WTC11 (cell line): ENCODE measurements around the gene DAO.

Source experiments
- ARID4B ChIP-seq: sonication (generic); formaldehyde crosslinking; IDR thresholded peaks from 2 replicates; pipeline ENCODE4 v1.8.0; 2023; ENCODE audit warnings: missing genetic modification reagents, mild to moderate bottlenecking, borderline replicate concordance
- ATF3 ChIP-seq: sonication (generic); formaldehyde crosslinking; conservative IDR thresholded peaks from 2 replicates; pipeline ENCODE4 v1.8.1; 2022; ENCODE audit warnings: mild to moderate bottlenecking, missing genetic modification reagents
- IRF2 ChIP-seq: sonication (generic); formaldehyde crosslinking; IDR thresholded peaks from 2 replicates; pipeline ENCODE4 v1.8.0; 2022; ENCODE audit warnings: low read depth, missing genetic modification reagents, borderline replicate concordance
- JUN ChIP-seq: sonication (generic); formaldehyde crosslinking; IDR thresholded peaks from 2 replicates; pipeline ENCODE4 v1.8.0; 2023; ENCODE audit warnings: mild to moderate bottlenecking, missing genetic modification reagents
- OVOL2 ChIP-seq: fragments of 250-450 bp; sonication (Bioruptor Pico); IDR thresholded peaks from 2 replicates; pipeline ENCODE4 v1.9.0; 2021; ENCODE audit warnings: mild to moderate bottlenecking, borderline replicate concordance
- RELA ChIP-seq: sonication (generic); formaldehyde crosslinking; IDR thresholded peaks from 2 replicates; pipeline ENCODE4 v1.8.1; 2022; ENCODE audit warnings: missing genetic modification reagents, mild to moderate bottlenecking, borderline replicate concordance
- RORB ChIP-seq: fragments of 250-450 bp; sonication (Bioruptor Pico); IDR thresholded peaks from 2 replicates; pipeline ENCODE4 v1.9.0; 2021; ENCODE audit warnings: mild to moderate bottlenecking
- TCF7 ChIP-seq: sonication (generic); formaldehyde crosslinking; IDR thresholded peaks from 2 replicates; pipeline ENCODE4 v1.8.0; 2022; ENCODE audit warnings: mild to moderate bottlenecking, low read depth, missing genetic modification reagents, moderate library complexity
- ZNF138 ChIP-seq: sonication (generic); formaldehyde crosslinking; conservative IDR thresholded peaks from 2 replicates; pipeline ENCODE4 v1.8.1; 2022; ENCODE audit warnings: mild to moderate bottlenecking, moderate library complexity, missing genetic modification reagents
- ZNF263 ChIP-seq: sonication (generic); formaldehyde crosslinking; IDR thresholded peaks from 2 replicates; pipeline ENCODE4 v1.8.1; 2022; ENCODE audit warnings: low read depth, mild to moderate bottlenecking, moderate library complexity, missing genetic modification reagents
- TF ChIP-seq, protein P1 (sequence below): fragments of 200-600 bp; IDR thresholded peaks from 2 replicates; pipeline ENCODE4 v1.8.0; 2022; ENCODE audit warnings: antibody characterized with exemption
- TF ChIP-seq, protein P2 (sequence below): sonication (generic); formaldehyde crosslinking; IDR thresholded peaks from 2 replicates; pipeline ENCODE4 v1.8.1; 2022; ENCODE audit warnings: mild to moderate bottlenecking, moderate library complexity, missing genetic modification reagents

- TF ChIP-seq, protein P1, sequence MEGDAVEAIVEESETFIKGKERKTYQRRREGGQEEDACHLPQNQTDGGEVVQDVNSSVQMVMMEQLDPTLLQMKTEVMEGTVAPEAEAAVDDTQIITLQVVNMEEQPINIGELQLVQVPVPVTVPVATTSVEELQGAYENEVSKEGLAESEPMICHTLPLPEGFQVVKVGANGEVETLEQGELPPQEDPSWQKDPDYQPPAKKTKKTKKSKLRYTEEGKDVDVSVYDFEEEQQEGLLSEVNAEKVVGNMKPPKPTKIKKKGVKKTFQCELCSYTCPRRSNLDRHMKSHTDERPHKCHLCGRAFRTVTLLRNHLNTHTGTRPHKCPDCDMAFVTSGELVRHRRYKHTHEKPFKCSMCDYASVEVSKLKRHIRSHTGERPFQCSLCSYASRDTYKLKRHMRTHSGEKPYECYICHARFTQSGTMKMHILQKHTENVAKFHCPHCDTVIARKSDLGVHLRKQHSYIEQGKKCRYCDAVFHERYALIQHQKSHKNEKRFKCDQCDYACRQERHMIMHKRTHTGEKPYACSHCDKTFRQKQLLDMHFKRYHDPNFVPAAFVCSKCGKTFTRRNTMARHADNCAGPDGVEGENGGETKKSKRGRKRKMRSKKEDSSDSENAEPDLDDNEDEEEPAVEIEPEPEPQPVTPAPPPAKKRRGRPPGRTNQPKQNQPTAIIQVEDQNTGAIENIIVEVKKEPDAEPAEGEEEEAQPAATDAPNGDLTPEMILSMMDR = no peak
- TF ChIP-seq RELA (CRISPR knock-in tag) (no peak), TCF7 (no peak), ZNF263 (CRISPR knock-in tag) (no peak), ATF3 (CRISPR knock-in tag) (no peak), RORB (CRISPR knock-in tag) (no peak), ARID4B (CRISPR knock-in tag) (no peak), OVOL2 (no peak), ZNF138 (CRISPR knock-in tag) (no peak), IRF2 (CRISPR knock-in tag) (no peak), JUN (CRISPR knock-in tag) (no peak)
- TF ChIP-seq, protein P2, sequence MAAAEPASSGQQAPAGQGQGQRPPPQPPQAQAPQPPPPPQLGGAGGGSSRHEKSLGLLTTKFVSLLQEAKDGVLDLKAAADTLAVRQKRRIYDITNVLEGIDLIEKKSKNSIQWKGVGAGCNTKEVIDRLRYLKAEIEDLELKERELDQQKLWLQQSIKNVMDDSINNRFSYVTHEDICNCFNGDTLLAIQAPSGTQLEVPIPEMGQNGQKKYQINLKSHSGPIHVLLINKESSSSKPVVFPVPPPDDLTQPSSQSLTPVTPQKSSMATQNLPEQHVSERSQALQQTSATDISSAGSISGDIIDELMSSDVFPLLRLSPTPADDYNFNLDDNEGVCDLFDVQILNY (CRISPR knock-in tag) = no peak
Observed at GRCh38 chr12:108850854-108851573, 28.9 kb upstream of the DAO start.
